Upper lobe of left lung (tissue), 4 donors: ENCODE measurements around the gene PLSCR2.

Source experiments
- CTCF ChIP-seq, 6 experiments: fragments of 450-650 bp in 4 of 6; fragments of 200-600 bp in 2 of 6; sonication (generic) in 2 of 6; IDR thresholded peaks; one replicate each; pipeline ENCODE4 v1.5.1; 2016 to 2019; ENCODE audit warnings: antibody characterized with exemption in 6 of 6
- EP300 ChIP-seq, 4 donors: sonication (generic); formaldehyde crosslinking; IDR thresholded peaks; one replicate each; pipeline ENCODE4 v1.5.1; 2017; ENCODE audit warnings: antibody characterized with exemption in 4 of 4, control low read depth in 2 of 4
- POLR2A ChIP-seq, 4 donors: fragments of 450-650 bp; IDR thresholded peaks; one replicate each; pipeline ENCODE4 v1.5.1; 2016 to 2017; ENCODE audit warnings: antibody characterized with exemption in 4 of 4, mild to moderate bottlenecking in 2 of 4
- POLR2AphosphoS5 ChIP-seq, 2 donors: sonication (generic); formaldehyde crosslinking; IDR thresholded peaks; one replicate each; pipeline ENCODE4 v1.5.1; 2017; ENCODE audit warnings: antibody characterized with exemption in 2 of 2

GRCh38 chr3:146464005-146464595, 5.3 kb downstream of the PLSCR2 start:
- no peak for TF ChIP-seq CTCF (IDR thresholded peaks at IDR 0.05)
- no peak for TF ChIP-seq POLR2A (IDR thresholded peaks at IDR 0.05)
- TF ChIP-seq POLR2AphosphoS5 (IDR thresholded peaks at IDR 0.05) = no peak
- no peak for TF ChIP-seq EP300 (IDR thresholded peaks at IDR 0.05)
